NCI-H2196 treated with DMSO at 0.1 percent for 48 hours (cell line): ENCODE measurements around the gene GEMIN5.
A peak's percentile ranks its signal among the peaks of the same experiment; 100 is the strongest.

Source experiments
- DNase-seq: peaks from one replicate; lab custom pipeline; 2025; ENCODE audit not compliant: unreplicated experiment; lab: John Stamatoyannopoulos, UW

GEMIN5 gene

GRCh38 chr5:154884424-154884823, 53.6 kb downstream of the GEMIN5 start:
- DNase-seq: no peak

GRCh38 chr5:154881986-154882385, 56.0 kb downstream of the GEMIN5 start:
- no peak for DNase-seq

DNA sequence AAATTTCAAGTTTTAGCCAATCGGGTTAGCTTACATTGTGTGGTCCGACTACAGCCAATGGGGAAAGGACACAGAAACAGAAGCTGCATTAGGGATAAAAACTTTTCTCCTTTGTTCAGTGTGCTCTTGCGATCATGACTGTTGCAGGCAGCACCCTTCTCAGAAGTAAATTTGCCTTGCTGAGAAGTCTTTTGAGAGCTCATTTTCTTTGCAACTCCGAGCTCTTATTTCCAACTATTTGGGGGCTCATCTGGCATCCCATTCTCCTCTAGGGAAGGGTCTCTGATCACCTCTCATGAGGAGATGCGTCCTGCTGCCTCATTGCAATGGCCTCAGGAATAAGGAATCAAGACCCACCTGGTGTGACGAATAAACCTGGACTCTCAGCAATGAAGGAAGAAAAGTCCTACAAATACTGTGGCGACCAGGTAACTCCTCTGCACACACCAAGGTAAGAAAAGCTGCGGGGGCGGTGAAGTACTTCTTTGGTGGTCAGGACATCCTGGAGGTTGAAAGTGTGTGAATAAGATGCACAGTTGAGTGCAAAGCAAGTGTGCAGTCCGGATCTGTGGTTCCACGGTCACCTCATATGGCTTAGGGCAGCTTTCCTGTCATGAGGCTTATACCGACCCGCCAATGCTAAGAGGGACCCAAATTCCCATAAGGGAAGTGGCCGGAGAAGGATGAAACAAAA, 59.2 kb downstream of the GEMIN5 start:
- DNase-seq: no peak

DNA sequence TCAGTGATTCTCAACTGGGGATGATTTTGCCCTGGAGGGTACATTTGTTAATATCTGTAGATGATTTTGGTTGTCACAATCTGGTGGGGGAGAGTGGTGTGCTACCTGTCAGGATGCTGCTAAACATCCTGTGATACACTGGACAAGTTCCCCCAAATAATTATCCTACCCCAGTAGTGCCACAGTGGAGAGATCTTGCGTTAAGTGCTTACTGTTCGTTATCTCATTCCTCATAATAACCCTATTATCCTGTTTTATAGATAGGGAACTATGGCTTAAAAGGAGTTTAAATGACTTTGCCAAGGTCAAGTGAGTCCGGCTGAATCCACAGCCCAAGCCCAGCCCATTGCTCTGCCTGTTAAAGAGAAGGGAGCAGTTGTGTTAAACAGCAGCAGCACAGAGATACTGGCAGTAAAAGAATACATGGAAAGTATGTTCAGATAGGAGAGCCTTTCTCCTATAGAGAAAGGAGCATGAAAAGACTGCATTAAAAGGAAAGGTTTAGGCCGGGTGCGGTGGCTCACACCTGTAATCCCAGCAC, 64.2 kb downstream of the GEMIN5 start:
- no peak for DNase-seq

- DNase-seq: no peak
Measured at GRCh38 chr5:154871734-154872133, 66.3 kb downstream of the GEMIN5 start.

GRCh38 chr5:154868702-154869101, 69.3 kb downstream of the GEMIN5 start:
- no peak for DNase-seq

DNA sequence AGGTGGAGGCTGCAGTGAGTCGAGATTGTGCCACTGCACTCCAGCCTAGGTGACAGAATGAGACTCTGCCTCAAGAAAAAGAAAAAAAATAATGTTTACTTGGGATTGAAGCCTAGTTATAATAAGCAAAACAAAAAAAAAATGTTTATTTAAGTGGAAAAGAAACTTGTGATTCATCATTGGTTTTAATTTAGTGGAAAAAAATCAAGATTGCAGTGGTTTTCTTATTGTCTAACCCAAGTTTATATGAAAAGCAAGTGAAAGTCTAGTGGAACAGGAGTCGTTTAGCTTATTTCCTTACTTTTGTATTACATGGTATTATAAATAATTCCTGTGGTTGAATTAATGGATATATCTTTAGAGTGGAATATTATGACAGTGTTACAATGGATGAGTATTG, 71.2 kb downstream of the GEMIN5 start:
- no peak for DNase-seq

DNA sequence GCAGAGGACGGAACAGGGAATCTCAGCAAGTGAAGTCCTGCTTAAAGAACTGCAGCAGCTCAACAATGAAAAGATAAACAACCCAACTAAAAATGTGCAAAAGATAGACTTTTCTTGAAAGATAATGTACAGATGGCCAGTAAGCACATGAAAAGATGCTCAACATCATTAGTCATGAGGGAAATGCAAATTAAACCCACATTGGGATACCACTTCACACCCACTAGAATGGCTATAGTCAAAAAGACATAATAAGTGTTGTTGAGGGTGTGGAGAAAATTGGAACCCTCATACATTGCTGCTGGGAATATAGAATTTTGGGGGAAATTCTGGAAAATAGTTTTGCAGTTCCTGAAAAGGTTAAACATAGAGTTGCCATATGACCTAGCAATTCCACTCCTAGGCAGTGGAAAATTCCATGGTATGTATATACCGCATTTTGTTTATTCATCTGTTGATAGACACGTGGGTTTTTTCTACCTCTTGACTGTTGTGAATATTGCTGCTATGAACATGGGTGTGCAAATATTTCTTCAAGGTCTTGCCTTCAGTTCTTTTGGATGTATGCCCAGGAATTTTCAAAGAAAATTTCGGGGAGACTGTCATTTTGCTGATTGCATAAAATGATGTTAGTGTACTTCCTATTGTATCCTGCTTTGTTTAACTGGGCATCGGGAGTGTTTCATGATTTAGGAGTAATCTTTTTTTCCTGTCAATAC, 72.4 kb downstream of the GEMIN5 start:
- DNase-seq: no peak

DNA sequence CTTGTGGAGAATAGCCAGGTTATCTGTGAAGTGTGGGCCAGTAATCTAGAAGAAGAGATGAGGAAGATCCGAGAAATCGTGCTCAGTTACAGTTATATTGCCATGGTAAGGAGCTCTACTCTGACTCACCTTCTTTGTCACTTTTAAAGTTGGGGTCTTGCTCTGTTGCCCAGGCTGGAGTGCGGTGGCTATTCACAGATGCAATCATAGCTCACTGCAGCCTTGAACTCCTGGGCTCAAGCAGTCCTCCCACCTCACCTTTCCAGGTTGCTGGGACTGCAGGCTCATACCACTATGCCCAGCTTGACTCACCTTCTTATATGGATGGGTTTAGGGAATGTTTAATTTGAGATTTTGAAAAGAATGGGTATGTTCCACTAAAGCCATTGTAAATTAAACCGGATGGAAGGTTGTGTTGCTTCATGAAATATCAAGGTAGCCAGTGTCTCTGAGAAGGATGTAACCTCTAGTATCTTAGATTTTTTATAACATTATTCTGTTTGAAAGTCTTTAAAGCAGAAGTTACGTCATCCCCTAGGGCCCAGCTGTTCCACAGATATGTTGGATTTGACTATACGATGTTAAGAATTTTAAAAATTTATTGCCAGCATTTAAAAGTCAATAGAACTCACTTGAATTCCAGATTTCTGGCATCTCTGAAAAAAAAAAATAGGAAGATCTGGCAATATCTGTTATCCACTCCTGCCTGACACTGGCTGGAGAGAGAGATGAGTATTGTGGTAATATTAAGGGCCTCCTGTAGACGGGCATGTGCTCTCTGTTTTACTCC, 74.5 kb downstream of the GEMIN5 start:
- DNase-seq: no peak

GRCh38 chr5:154862766-154863165, 75.2 kb downstream of the GEMIN5 start:
- no peak for DNase-seq

DNA sequence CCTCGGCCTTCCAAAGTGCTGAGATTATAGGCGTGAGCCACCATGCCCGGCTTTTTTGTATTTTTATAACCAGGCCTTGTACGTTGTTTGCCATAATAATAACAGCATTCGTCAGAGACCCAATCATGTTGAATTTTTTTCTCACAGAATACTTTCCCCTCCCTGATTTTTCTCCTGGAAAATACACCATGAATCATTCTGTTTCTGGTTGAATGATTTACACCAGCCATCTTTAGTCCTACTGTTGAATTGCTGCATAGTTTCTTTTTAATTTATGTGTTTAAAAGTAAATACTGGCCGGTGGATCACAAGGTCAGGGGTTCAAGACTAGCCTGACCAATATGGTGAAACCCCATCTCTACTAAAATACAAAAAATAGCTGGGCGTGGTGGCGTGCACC, 76.1 kb downstream of the GEMIN5 start:
- DNase-seq: no peak

DNA sequence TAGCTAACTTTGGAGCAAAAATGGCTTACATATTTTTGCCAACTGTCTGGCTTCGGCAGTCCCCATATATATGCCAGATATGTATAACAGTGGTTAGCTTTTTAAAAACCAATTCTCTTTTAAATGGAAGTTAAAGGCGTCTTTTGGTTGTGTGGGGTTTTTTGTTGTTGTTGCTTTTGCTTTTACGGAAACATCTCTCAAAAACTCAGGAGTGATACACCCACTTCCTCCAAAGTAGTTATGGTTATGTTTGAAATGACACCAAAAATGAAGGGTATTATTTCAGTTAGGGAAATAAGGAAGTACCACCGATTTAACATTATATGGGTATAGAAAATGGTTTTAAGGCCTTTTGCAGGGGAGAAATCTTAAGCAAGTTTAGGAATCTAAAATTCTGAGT, 77.2 kb downstream of the GEMIN5 start:
- no peak for DNase-seq

DNA sequence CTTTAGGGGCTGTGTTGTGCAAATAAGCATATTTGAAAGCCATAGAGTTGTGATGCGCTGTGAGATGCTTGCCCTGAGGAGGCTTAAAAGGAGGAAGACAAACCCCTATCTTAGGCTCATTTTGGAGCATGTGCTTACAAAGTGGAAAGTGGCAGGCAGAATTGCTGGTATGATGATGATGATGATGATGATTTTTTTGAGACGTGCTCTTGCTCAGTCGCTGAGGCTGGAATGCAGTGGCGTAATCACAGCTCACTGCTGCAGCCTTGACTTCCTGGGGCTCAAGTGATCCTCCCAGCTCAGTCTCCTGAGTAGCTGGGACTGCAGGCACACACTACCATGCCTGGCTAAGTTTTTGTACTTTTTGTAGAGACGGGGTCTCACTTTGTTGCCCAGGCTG, 77.9 kb downstream of the GEMIN5 start:
- DNase-seq: no peak

DNA sequence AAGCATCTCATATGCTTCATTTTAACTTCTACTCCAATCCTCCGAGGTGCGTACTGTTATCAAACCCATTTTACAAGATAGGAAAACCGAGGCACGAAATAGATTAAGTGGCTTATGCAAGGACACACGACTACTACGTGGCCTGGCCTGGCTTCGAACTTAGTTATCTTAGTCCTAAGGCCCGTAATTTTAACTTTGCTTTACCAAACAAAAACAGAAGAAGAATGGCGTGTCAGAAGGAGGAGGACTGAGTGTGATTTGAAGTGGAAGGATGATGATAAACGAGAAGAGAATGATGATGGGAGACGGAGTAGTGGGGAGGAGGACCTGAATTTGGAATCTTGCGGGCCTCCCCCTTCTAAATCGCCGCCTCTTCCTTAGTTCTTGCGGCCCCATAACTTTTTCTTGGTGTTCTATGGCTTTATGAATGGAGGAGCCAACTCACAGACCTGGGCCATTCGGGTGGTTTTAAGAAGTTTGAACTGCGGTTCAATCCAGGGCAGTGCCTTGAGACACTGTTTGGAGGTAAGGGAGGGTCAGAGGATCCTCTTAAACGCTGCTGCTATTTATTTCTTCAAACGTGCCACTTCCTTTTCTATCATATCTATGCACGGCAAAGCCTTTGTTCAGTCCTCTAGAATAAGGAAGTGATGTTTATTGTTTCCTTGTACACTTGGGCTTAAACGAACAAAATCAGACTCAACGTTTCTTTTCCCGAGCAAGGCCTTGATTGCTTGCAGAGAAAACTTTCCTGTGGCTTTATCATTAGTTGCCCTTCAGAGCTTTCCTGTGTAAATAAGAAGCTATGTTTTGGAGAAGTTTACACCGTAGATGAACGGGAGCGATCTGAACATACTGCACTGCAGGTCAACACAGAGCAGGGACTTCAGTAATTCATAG, 78.8 kb downstream of the GEMIN5 start:
- no peak for DNase-seq

GRCh38 chr5:154858297-154858971, 79.6 kb downstream of the GEMIN5 start, which contains the start of gene CNOT8:
CNOT8 (plus strand) TSS chr5:154858627; CDS start chr5:154863279, 4,652 bp downstream.
- peak; percentile 95 for DNase-seq

DNA sequence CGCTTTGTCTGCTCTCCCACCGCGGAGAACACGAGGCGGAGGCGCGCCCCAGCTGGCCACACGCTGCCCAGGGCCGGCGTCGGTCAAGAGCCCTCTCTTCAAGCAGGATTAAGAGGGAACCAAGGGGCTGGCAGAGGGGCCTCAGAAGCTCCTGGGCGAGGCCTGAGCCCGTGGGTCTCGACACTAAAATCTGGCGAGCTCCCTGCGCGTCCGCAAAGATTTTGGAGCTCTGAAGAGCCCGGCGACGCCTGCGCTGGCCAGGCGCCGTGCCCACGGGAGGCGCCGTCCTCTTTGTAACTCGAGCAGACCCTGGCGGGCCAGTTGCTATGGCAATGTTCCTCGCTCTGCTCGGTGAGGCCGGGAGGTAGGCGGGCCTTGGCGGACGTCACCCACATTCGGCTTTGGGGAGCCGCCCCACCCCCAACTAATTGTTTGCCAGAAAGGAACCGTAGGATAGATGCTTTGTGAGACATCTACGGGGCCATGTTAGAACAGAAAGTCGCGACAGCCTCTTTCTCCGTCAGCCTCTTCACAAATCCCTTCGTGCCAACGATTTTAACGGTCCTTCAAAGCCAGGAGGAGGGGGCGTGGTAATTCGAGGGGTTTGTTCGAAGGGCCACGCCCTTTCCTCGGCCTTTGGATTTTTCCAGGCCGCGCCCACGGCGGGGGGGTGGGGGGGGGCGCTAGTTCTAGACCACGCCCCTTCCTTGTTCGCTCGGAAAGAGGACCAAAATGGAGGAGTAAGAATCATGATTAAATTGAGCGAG, 80.3 kb downstream of the GEMIN5 start:
- peak; percentile 95 for DNase-seq

GRCh38 chr5:154851351-154851750, 86.7 kb downstream of the GEMIN5 start:
- no peak for DNase-seq

DNA sequence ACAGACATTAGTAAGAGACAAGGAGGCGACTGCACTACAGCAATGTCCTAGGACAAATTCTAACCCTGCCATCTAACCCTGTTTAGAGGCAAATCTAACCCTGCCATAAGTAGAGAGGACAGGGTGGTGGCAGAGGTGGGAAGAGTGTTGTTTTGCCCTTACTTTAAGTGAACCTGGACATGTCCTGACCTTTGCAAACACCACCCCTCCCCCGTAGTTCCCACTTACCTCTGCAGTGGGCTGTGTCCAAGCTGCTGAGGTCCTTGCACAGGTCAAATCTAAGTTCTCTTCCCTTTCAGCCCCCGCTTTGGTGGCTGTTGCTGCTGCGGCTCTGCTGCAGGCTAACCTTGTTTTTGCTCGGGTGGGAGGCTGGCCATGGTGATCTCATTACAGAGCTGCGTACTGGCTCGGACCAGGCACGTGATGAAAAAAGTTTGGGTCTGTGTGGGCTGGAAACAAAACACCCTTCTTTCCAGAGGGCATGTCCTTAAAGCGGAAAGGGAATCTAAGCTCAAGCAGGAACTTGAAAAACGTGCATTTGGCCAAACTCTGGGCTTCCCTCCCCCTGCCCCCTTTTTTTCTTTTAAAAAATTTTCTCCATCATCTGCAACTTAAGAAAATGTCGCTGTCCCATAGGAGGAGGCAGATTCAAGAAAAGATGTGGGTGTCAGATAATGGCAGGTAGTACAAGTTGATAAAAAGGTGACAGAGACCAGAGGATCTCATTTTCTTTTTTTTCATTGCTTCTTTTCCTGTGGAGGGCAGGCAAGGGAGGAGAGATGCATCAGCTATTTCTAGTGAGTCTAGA, 87.6 kb downstream of the GEMIN5 start, which contains the start of gene FAXDC2:
TSS of gene FAXDC2 (minus strand) at position 349 of the 808 bp plus-strand sequence. CDS start 12,425 bp downstream, outside the sequence.
- DNase-seq: no peak
